Fibroblast of mammary gland (primary cell): ENCODE results near the gene ZNF17.

ENCODE experiments used
- DNase-seq: peaks from one replicate; pipeline ENCODE4 v3.0.0-alpha.2; 2010; ENCODE audit warnings: low read depth
- H3K4me3 ChIP-seq: 2 replicates; pipeline ENCODE4 v1.5.1; 2011; ENCODE audit warnings: low read depth, mild to moderate bottlenecking, low read length, moderate library complexity; ENCODE audit not compliant: control insufficient read depth
- TF ChIP-seq, protein P1 (sequence below): conservative IDR thresholded peaks from 2 replicates; pipeline ENCODE4 v1.5.1; 2011; ENCODE audit warnings: low read depth, low read length, inconsistent platforms; ENCODE audit not compliant: control insufficient read depth, insufficient read depth

Gene ZNF17

DNA sequence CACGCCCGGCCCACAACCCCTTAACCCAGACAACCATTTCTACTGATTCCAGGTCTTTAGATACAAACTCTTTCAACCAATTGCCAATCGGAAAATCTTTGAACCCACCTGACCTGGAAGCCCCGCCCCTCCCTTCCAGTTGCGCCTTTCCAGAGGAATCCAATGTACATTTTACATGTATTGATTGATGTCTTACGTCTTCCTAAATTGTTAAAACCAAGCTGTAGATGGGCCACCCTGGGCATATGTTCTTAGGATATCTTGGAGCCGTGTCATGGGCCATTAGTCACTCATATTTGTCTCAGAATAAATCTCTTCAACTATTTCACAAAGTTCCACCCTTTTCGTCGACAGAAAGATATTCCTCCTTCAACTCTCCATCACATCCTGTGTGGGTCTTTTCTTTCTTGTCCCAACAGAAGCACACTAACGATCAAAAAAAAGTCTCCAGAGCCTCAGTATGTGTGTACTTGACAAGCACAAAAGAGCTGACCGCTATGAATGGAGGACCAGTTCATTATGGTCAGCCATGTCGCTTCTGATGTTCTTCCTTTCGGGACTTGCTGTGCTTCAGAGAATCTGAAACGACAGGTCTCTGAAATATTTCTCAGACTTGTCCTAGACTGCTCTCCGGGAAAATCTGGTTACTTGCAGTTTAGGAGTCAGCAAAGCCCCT lies 23.6 kb downstream of the ZNF17 start:
- TF ChIP-seq, protein P1, sequence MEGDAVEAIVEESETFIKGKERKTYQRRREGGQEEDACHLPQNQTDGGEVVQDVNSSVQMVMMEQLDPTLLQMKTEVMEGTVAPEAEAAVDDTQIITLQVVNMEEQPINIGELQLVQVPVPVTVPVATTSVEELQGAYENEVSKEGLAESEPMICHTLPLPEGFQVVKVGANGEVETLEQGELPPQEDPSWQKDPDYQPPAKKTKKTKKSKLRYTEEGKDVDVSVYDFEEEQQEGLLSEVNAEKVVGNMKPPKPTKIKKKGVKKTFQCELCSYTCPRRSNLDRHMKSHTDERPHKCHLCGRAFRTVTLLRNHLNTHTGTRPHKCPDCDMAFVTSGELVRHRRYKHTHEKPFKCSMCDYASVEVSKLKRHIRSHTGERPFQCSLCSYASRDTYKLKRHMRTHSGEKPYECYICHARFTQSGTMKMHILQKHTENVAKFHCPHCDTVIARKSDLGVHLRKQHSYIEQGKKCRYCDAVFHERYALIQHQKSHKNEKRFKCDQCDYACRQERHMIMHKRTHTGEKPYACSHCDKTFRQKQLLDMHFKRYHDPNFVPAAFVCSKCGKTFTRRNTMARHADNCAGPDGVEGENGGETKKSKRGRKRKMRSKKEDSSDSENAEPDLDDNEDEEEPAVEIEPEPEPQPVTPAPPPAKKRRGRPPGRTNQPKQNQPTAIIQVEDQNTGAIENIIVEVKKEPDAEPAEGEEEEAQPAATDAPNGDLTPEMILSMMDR = no peak
- H3K4me3 ChIP-seq = peak overlapping the region; percentile 82
- DNase-seq = no peak

DNA sequence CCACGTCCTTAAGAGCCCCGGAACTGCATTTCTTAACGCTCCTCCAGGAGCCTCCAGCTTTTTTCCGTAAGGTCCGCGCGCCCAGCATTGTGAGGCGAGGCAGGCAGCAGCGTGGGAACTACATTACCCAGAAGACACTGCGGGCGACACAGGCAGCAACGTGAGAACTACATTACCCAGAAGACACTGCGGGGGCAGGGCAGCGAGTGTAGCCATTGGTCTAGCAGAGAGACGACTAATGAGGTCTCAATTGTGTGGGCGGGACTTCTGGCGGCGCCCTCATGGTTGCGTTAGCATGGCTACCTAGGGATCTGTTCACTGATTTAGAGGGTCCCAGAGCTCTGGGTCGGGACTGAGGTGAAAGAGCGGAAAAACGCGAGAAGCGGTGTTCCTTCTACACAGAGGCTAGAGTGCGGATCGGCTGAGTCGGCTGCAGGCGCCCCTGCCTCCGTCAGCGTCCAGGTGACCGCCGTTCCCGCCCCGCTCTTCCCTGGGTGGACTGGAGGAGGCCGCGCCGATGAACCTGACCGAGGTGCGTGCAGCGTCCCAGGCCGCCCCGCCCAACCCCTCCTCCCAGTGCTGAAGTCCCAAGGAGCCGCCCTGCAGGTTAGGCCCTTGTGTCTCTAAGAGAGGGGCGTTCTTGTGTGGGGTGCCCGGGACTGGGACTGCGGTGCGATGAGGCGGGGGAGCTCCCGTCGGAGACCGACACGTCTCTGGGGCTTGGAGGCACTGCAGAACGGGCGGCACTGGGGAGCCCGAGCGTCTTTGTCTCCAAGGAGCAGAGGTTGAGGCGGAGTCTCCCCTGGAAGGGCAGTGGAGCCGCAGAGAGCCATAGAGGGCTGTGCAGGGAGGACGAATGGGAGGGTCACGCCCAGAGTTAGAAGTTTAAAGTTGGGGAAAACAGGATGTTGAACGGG lies 24.4 kb downstream of the ZNF17 start, which contains the start of gene ZNF749:
Gene ZNF749, plus strand, starts transcription at position 264 of the 917 bp plus-strand sequence. Its CDS starts 254 bp downstream, at position 518.
- DNase-seq = peak; percentile 98
- TF ChIP-seq, protein P1 = no peak
- peak within 1 kb of the TSS; percentile 82 for H3K4me3 ChIP-seq

DNA sequence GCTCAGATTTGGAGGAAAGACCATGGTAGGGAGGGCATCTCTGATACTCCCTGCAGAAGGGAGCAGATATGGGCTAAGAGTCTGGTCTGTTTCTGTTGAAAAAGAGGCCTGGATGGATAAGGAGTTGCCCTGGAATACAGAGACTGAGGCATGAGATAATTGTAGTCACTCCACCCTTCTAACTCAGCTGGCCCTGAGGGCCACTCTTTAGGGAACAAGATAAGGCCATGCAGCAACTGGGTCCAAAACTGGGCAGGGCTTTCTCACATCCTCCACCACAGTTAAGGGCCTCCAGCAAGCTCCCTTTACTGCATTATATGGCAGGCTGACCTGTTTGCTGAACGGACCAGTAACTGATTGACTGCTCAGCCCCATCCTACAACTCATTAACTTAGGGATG lies 25.5 kb downstream of the ZNF17 start:
- TF ChIP-seq, protein P1 = no peak
- DNase-seq = no peak
- no peak overlapping the region for H3K4me3 ChIP-seq

DNA sequence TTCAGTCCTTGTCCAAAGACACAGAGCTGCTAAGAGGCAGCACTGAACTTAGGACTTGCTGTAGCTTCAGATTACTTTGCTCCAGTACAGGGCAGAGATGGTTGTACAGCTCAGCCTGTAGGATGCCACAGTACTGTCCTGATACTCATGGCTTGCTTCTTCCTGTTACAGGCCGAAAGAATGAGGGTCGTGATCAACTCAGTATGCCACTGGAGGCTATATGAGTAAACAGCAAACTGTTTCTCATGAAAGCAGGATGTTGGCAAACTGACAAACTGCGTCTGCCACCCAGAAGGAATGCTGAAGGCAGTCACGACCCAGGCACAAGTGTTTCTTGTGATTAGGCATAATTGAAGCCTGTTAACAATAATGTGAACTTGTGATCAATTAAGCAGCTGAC lies 27.0 kb downstream of the ZNF17 start:
- no peak for DNase-seq
- TF ChIP-seq, protein P1 = no peak
- H3K4me3 ChIP-seq = no peak overlapping the region

DNA sequence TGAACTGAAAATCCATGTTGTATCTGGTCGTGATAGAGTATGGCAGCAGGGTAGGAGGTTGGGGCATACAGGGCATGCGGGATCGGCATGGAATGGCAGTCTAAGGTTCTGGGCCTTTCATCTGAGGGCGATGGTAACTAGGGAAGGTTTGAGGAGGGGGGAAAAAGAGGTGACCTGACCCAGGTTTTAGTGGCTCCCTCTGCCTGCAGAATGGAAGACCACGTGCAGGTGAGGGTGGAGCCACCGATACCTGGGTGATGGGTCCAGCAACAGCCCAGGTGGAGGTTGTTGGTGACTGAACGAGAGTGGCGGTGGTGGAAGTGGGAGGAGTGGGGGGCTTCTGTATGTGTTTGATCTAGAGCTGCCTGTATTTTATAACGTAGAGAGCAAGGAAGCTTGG lies 28.0 kb downstream of the ZNF17 start:
- DNase-seq = no peak
- no peak overlapping the region for H3K4me3 ChIP-seq
- TF ChIP-seq, protein P1 = no peak

DNA sequence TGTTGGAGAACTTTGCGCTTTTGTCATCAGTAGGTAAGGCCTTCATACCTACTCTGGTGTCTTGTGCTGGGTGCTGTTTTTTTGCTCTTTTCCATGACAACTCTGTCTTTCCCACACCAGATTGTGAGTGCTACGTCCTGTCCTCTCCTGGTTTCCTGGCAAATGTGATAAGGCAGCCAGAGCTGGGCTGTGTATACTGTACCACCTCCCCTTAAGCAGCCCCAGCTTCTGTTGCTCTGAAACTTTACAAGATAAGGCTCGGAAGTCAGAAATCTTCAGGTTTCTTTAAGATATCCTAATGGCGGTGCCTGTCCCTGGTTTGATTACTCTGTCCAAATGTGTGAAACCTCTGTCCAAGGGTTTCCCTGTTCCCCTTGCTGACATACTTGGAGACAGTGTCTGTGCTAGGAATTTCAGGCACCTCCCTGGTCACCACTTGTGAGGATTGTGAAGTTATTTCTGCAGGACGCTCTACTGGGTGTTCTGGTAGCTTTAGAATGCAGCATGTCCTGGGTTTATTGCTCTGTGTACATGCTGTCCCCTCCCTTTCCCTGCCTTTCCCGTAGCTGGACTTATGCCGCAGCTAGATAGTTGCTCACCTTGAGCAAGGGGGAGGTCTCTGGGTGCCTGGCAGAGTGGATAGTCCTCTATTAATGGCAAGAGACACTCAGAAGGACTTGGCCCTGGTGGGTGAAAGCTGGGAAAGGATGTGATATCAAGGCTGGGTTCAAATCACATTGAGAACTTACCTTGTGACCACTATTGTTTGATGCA lies 31.2 kb downstream of the ZNF17 start:
- no peak overlapping the region for H3K4me3 ChIP-seq
- DNase-seq = no peak
- TF ChIP-seq, protein P1 = no peak
